Measurements from ENCODE around the gene NRG3. TPM values are rescaled to one million over a fixed set of nuclear protein-coding genes. Genes with fewer than 3 reads are reported as not detected.

The NRG3 gene
- total and polyA plus RNA-seq, 3 donors from 2014 or later, result 2.7 to 3.9 (median 2.7) TPM

GRCh38 chr10:82397854-82398253 lies 522.9 kb downstream of the NRG3 start:
- no peak overlapping the region for H3K27ac ChIP-seq
- DNase-seq, result no peak
- H3K9me3 ChIP-seq, result no peaks in the 10 kb centered on the region
- no peaks in the 10 kb centered on the region for H3K36me3 ChIP-seq (ENCODE audit: low read depth, missing control alignments)
- H3K27me3 ChIP-seq, result no peaks in the 10 kb centered on the region
- intact Hi-C loops (cut with DNase I; ENCODE audit: low total_unique reads), result no loop called here
- TF ChIP-seq POLR2A (IDR thresholded peaks at IDR 0.05), result no peak
- no peak for TF ChIP-seq CTCF (IDR thresholded peaks at IDR 0.05)
- H3K4me1 ChIP-seq, result no peaks in the 10 kb centered on the region
- WGBS, 2 donors, result 58 to 63% methylated on average over 1 of the region's 1 CpG
- no peak overlapping the region for H3K4me3 ChIP-seq

- WGBS, 2 donors, result 66 to 79% methylated on average over 2 of the region's 2 CpGs
- no peak overlapping the region for H3K4me3 ChIP-seq
- intact Hi-C loops (cut with DNase I; ENCODE audit: low total_unique reads), result no loop called here
- no peaks in the 10 kb centered on the region for H3K27me3 ChIP-seq
- TF ChIP-seq POLR2A (IDR thresholded peaks at IDR 0.05), result no peak
- no peak for TF ChIP-seq CTCF (IDR thresholded peaks at IDR 0.05)
- no peaks in the 10 kb centered on the region for H3K9me3 ChIP-seq
- DNase-seq, result no peak
- H3K4me1 ChIP-seq, result no peaks in the 10 kb centered on the region
- H3K27ac ChIP-seq, result no peak overlapping the region
- H3K36me3 ChIP-seq (ENCODE audit: low read depth, missing control alignments), result no peaks in the 10 kb centered on the region
These were observed 524.9 kb downstream of the NRG3 start for GRCh38 chr10:82399850-82400249.

- H3K27me3 ChIP-seq, result no peaks in the 10 kb centered on the region
- intact Hi-C loops (cut with DNase I; ENCODE audit: low total_unique reads), result no loop called here
- 54 to 87% methylated on average over 1 of the region's 1 CpG for WGBS, 2 donors
- H3K27ac ChIP-seq, result no peak overlapping the region
- H3K4me1 ChIP-seq, result no peaks in the 10 kb centered on the region
- H3K4me3 ChIP-seq, result no peak overlapping the region
- H3K9me3 ChIP-seq, result no peaks in the 10 kb centered on the region
- no peaks in the 10 kb centered on the region for H3K36me3 ChIP-seq (ENCODE audit: low read depth, missing control alignments)
- no peak for DNase-seq
- TF ChIP-seq CTCF (IDR thresholded peaks at IDR 0.05) (no peak), POLR2A (IDR thresholded peaks at IDR 0.05) (no peak)
These were observed 525.8 kb downstream of the NRG3 start for GRCh38 chr10:82400841-82401240.

- no peak for DNase-seq
- TF ChIP-seq POLR2A (IDR thresholded peaks at IDR 0.05) (no peak), CTCF (IDR thresholded peaks at IDR 0.05) (no peak)
- intact Hi-C loops (cut with DNase I; ENCODE audit: low total_unique reads), result no loop called here
- WGBS, 2 donors, result 88 to 89% methylated on average over 4 of the region's 4 CpGs
- no peaks in the 10 kb centered on the region for H3K9me3 ChIP-seq
- H3K4me3 ChIP-seq, result no peak overlapping the region
- no peaks in the 10 kb centered on the region for H3K27me3 ChIP-seq
- no peaks in the 10 kb centered on the region for H3K4me1 ChIP-seq
- H3K27ac ChIP-seq, result no peak overlapping the region
- H3K36me3 ChIP-seq (ENCODE audit: low read depth, missing control alignments), result no peaks in the 10 kb centered on the region
These were observed 528.0 kb downstream of the NRG3 start for GRCh38 chr10:82402906-82403401.

- intact Hi-C loops (cut with DNase I; ENCODE audit: low total_unique reads), result no loop called here
- Histone ChIP-seq H3K4me1 (no peaks in the 10 kb centered on the region), H3K9me3 (no peaks in the 10 kb centered on the region), H3K36me3 (ENCODE audit: low read depth, missing control alignments) (no peaks in the 10 kb centered on the region), H3K4me3 (no peak overlapping the region), H3K27ac (no peak overlapping the region), H3K27me3 (no peaks in the 10 kb centered on the region)
- no peak for DNase-seq
- no peak for TF ChIP-seq CTCF (IDR thresholded peaks at IDR 0.05)
- TF ChIP-seq POLR2A (IDR thresholded peaks at IDR 0.05), result no peak
- WGBS, 2 donors, result 94 to 97% methylated on average over 2 of the region's 2 CpGs
These were observed 534.7 kb downstream of the NRG3 start for GRCh38 chr10:82409671-82410070.

Data from testis (tissue), 3 donors.